ENCODE results near the gene COPS4. TPM values are rescaled to one million over a fixed set of nuclear protein-coding genes. Genes with fewer than 3 reads are reported as not detected.
A peak's percentile ranks its signal among the peaks of the same experiment; 100 is the strongest.
"Not testable (repeated sequence)": the region's sequence is repeated elsewhere in the genome, so short reads cannot be mapped to it uniquely, and the experiment has no call there.

COPS4 gene
- 77.9 and 89.0 TPM in 2 replicates for total RNA-seq (2014; rRNA removed; shearing (Covaris generic))

GRCh38 chr4:83034630-83035494 is at the start of gene COPS4:
Gene COPS4 (plus strand): TSS chr4:83035183. CDS start chr4:83035225, 42 bp downstream.
- H3K27me3 ChIP-seq (ENCODE audit: control insufficient read depth, insufficient read depth, low read length), result no peaks in the 10 kb centered on the region
- no peaks in the 10 kb centered on the region for H3K36me3 ChIP-seq (replicated peaks; ENCODE audit: control insufficient read depth, insufficient read depth, low read length)
- DNase-seq, result peak; percentile 95
- H3K4me3 ChIP-seq (ENCODE audit: insufficient read depth, low read depth, low read length), result peak within 1 kb of the TSS; percentile 57

- H3K27me3 ChIP-seq (ENCODE audit: control insufficient read depth, insufficient read depth, low read length); DNase-seq; H3K36me3 ChIP-seq (replicated peaks; ENCODE audit: control insufficient read depth, insufficient read depth, low read length); H3K4me3 ChIP-seq (ENCODE audit: insufficient read depth, low read depth, low read length): not testable (repeated sequence)
Measured at GRCh38 chr4:82987519-82987918, 47.5 kb upstream of the COPS4 start.

GRCh38 chr4:82988323-82988832 is 46.6 kb upstream of the COPS4 start:
- DNase-seq, result no peak
- 0 out of 2 replicates have a peak, but pooled peaks cover 1% of the 10 kb centered on the region for H3K36me3 ChIP-seq (replicated peaks; ENCODE audit: control insufficient read depth, insufficient read depth, low read length)

GRCh38 chr4:82989575-82990429 is 45.2 kb upstream of the COPS4 start:
- H3K4me3 ChIP-seq (ENCODE audit: insufficient read depth, low read depth, low read length), result no peak overlapping the region
- no peak for DNase-seq
- H3K27me3 ChIP-seq (ENCODE audit: control insufficient read depth, insufficient read depth, low read length), result no peaks in the 10 kb centered on the region
- no peaks in the 10 kb centered on the region for H3K36me3 ChIP-seq (replicated peaks; ENCODE audit: control insufficient read depth, insufficient read depth, low read length)

More at GRCh38 chr4:82988323-82988832, 46.6 kb upstream of the COPS4 start:
- Histone ChIP-seq H3K4me3 (ENCODE audit: insufficient read depth, low read depth, low read length) (no peak overlapping the region), H3K27me3 (ENCODE audit: control insufficient read depth, insufficient read depth, low read length) (no peaks in the 10 kb centered on the region)

GRCh38 chr4:82994834-82995233 is 40.1 kb upstream of the COPS4 start:
- no peaks in the 10 kb centered on the region for H3K36me3 ChIP-seq (replicated peaks; ENCODE audit: control insufficient read depth, insufficient read depth, low read length)
- H3K4me3 ChIP-seq (ENCODE audit: insufficient read depth, low read depth, low read length), result no peak overlapping the region
- H3K27me3 ChIP-seq (ENCODE audit: control insufficient read depth, insufficient read depth, low read length), result no peaks in the 10 kb centered on the region
- DNase-seq, result no peak

GRCh38 chr4:82998898-82999297 is 36.1 kb upstream of the COPS4 start:
- no peaks in the 10 kb centered on the region for H3K27me3 ChIP-seq (ENCODE audit: control insufficient read depth, insufficient read depth, low read length)
- no peak overlapping the region for H3K4me3 ChIP-seq (ENCODE audit: insufficient read depth, low read depth, low read length)
- DNase-seq, result no peak
- no peaks in the 10 kb centered on the region for H3K36me3 ChIP-seq (replicated peaks; ENCODE audit: control insufficient read depth, insufficient read depth, low read length)

GRCh38 chr4:83002329-83002728 is 32.7 kb upstream of the COPS4 start:
- Histone ChIP-seq H3K27me3 (ENCODE audit: control insufficient read depth, insufficient read depth, low read length) (no peaks in the 10 kb centered on the region), H3K4me3 (ENCODE audit: insufficient read depth, low read depth, low read length) (no peak overlapping the region), H3K36me3 (replicated peaks; ENCODE audit: control insufficient read depth, insufficient read depth, low read length) (no peaks in the 10 kb centered on the region)
- DNase-seq, result no peak

- not testable (repeated sequence) for H3K27me3 ChIP-seq (ENCODE audit: control insufficient read depth, insufficient read depth, low read length); H3K4me3 ChIP-seq (ENCODE audit: insufficient read depth, low read depth, low read length); H3K36me3 ChIP-seq (replicated peaks; ENCODE audit: control insufficient read depth, insufficient read depth, low read length); DNase-seq
Measured at GRCh38 chr4:83003044-83003791, 31.8 kb upstream of the COPS4 start.

GRCh38 chr4:83009529-83009928 is 25.5 kb upstream of the COPS4 start:
- DNase-seq, result no peak
- H3K27me3 ChIP-seq (ENCODE audit: control insufficient read depth, insufficient read depth, low read length), result peaks cover 8% of the 10 kb centered on the region
- peak overlapping the region; percentile 67; the same call in 1 of the 2 replicates for H3K4me3 ChIP-seq (ENCODE audit: insufficient read depth, low read depth, low read length)
- no peaks in the 10 kb centered on the region for H3K36me3 ChIP-seq (replicated peaks; ENCODE audit: control insufficient read depth, insufficient read depth, low read length)

- Histone ChIP-seq H3K27me3 (ENCODE audit: control insufficient read depth, insufficient read depth, low read length) (peaks cover 8% of the 10 kb centered on the region), H3K36me3 (replicated peaks; ENCODE audit: control insufficient read depth, insufficient read depth, low read length) (no peaks in the 10 kb centered on the region), H3K4me3 (ENCODE audit: insufficient read depth, low read depth, low read length) (peak overlapping the region; percentile 67)
- DNase-seq, result no peak
Measured at GRCh38 chr4:83010111-83010521, 24.9 kb upstream of the COPS4 start.

GRCh38 chr4:83010522-83011318 is 24.3 kb upstream of the COPS4 start, which contains the start of gene LIN54:
Gene LIN54 (minus strand): TSS chr4:83010823. CDS start chr4:82984844, 25,979 bp downstream.
- peak; percentile 85 for DNase-seq
- Histone ChIP-seq H3K36me3 (replicated peaks; ENCODE audit: control insufficient read depth, insufficient read depth, low read length) (no peaks in the 10 kb centered on the region), H3K4me3 (ENCODE audit: insufficient read depth, low read depth, low read length) (peak within 1 kb of the TSS; percentile 67), H3K27me3 (ENCODE audit: control insufficient read depth, insufficient read depth, low read length) (peaks cover 8% of the 10 kb centered on the region)

- Histone ChIP-seq H3K27me3 (ENCODE audit: control insufficient read depth, insufficient read depth, low read length) (peaks cover 8% of the 10 kb centered on the region), H3K4me3 (ENCODE audit: insufficient read depth, low read depth, low read length) (peak overlapping the region; percentile 81), H3K36me3 (replicated peaks; ENCODE audit: control insufficient read depth, insufficient read depth, low read length) (no peaks in the 10 kb centered on the region)
- DNase-seq, result peak; percentile 36
Measured at GRCh38 chr4:83011689-83012199, 23.2 kb upstream of the COPS4 start.

GRCh38 chr4:83012200-83012686 is 22.7 kb upstream of the COPS4 start:
- Histone ChIP-seq H3K27me3 (ENCODE audit: control insufficient read depth, insufficient read depth, low read length) (peaks cover 8% of the 10 kb centered on the region), H3K4me3 (ENCODE audit: insufficient read depth, low read depth, low read length) (peak overlapping the region; percentile 81), H3K36me3 (replicated peaks; ENCODE audit: control insufficient read depth, insufficient read depth, low read length) (no peaks in the 10 kb centered on the region)
- no peak for DNase-seq
